Frontal cortex (tissue), 4 donors: ENCODE data around the gene KCNQ1. TPM values are rescaled to one million over a fixed set of nuclear protein-coding genes. Genes with fewer than 3 reads are reported as not detected.

Experiments used
- DNase-seq, 2 donors: peaks; one replicate each; pipeline ENCODE4 v3.0.0; 2012; ENCODE audit warnings: low spot score in 2 of 2
- FAIRE-seq: peaks from 2 replicates; lab custom pipeline; 2012; peaks lifted over from hg19 to GRCh38; lab: Jason Lieb, UNC
- total RNA-seq: library from RNA; depleted of rRNA; stranded (reverse); fragments of >200 nt; gene quantifications from one replicate; pipeline ENCODE4 v1.2.3, GENCODE V29; 2014
- donor health status: control.
- donor health status: control.
- donor health status: control.

Gene KCNQ1
- total RNA-seq, 1 donor from 2014 or later, result under 0.01 TPM

DNA sequence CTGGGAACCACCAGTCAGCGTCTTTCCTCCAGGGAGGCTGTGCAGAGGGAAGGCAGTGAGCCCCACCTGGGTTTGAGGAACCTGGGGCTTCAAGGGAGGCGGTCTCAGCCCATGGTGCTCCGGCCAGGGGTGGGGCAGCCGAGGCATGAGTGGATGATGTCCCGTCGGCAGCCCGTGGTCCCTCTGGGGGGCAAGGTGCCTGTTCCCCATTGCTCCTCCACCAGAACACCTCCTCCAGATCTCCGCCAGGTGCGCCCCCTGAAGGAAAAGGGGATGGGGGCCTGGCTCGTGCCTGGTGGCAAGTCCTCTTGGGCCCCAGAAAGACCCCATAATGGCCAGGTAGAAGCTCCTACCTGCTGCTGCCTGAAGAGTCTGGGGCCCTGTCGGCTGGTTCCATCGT, 94.1 kb downstream of the KCNQ1 start:
- FAIRE-seq, result no peak
- DNase-seq, result no peak

DNA sequence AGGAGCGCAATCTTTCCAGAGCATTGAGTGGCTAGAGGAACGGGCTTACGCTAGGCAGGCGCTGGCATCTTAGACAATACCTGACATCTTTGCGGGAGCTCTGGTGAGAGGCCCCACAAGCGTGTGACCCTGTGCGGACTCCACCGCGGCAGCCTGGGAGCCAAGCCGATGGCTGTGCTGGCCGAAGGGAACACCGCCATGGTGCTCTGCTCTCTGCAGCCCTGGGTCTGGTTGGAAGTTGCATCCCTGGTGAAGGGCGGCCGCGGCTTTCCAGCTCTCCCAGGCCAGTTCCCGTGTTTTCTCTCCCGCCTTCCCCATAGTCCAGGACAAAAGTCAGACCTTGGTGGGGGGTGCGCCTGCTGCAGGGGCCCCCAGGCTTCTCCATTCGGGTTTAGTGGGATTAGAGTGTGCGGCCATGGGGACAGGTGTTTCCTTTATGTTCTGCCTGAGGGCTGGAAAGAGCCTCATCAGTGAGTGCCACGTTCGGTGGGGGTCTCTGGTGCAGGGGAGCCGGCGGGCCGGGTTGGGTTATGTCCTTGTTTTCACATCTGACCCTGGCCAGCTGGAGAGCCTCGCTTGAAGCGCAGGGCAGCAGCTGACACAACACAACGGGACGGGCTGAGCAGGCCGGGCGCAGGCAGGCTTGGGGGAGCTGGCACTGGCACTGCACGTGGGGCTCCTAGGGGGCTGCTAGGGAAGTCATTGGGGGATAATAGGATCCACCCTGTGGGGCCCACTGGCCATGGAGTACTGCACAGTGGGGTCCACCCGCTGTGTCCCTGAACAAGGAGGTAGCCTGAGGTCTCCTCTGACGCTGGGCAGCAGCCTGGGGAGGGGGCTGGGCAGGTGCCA, 94.8 kb downstream of the KCNQ1 start:
- no peak for FAIRE-seq
- DNase-seq, result no peak

DNA sequence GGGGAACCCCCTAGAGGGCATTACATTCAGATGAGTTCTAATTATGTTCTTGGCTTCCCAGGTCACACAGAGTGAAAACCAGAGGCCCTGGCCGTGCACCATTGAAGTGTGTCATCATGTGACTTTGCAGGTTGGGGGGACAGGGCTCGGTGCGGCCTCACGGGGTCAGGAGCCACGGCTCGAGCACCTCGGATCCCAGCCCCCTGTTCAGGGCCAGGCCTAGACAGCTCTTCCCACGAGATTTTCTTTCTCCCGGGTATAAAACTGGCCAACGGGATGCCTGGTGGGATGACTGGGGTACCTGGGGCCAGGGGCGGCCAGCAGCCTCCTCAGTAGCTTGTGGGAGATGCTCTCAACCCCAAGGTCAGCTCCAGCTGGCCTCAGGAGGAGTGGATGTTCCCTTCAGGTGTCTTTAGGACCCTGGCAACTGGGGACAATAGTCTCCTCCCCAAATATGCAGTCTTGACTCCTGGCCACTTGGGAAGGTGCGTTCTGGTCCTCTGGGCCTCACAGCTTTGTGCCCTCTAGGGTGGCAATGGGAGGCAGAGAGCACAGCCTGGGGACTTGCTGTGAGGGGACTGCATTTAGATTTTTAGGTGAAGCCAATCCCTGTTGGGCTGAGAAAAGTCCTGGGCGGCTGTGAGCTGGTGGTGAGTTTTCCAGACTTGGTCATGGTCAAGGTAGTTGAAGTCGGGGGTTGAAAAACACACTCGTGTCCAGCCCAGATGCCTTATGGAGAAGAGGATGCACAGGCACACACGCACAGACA, 95.6 kb downstream of the KCNQ1 start:
- FAIRE-seq (no peak), DNase-seq (no peak)

DNA sequence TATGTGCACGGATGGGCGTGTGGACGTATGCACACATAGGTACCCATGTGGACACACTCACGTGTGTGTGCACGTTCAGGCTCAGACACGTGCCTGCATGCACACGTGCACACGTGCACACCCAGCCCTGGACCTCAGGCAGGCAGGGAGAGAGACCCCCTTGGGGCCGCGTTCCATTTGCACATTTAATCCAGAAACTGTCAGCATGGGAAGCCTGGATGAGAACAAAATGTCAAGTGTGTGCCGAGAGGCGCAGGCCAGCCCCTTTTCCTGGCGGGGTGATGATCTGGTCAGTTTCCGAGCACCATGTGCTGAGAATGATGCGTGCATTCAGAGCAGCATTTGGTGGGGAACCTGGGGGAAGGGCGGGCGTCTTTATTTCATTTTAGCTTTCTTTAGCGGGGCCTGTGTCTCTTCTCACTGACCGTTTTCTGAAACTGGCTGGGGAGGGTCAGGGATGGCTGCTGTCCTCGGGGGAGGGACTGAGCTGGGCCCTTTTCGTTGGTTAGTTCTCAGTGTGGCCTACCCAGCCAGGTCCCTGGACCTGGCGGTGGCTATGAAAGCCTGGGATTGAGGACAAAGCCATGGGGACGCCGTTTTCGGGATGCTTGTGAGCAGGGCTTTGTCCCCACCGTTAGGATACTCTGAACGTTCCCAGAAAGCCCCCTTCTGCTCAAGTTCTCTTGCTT, 96.3 kb downstream of the KCNQ1 start:
- no peak for FAIRE-seq
- no peak for DNase-seq

DNA sequence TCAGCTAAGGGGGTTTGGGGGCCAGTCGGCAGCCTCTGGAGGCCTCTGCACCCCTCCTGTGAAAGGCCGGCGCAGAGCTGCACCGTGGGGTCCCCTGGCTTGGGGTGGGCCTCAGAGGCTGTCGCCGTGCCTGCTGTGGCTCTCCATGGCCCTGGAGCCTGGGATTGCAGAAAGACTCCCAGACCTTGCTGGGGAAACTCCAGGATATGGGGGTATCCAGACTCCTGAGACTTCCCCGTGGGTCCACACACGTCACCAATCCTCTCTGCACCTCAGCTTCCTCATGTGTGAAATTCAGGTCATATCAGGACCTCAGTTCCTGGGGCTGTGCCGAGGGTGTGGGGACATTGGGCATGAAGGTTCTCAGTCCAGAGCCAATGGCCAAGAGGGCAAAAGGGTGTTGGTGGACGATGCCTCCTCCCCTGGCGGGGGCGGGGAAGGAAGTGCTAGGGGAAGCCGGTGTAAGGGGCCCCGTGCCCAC, 97.1 kb downstream of the KCNQ1 start:
- DNase-seq (no peak), FAIRE-seq (no peak)

DNA sequence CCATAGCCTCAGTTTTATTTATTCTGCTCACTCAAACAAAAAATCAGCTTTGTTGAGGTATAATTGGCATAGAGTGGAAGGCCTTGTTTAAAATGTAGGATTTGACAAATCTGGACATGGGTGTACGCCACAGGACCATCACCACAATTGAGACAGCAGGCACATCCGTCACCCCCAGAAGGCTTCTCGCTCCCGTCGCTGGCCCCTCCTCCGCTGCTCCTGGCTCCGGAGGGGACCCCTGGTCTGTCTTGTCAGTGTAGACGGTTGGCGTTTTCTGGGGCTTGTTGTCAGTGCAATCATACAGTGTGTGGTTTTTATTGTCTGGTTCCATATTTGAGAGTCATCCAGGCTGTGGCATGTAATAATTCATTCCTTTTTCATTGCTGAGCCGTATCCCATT, 97.6 kb downstream of the KCNQ1 start:
- no peak for DNase-seq
- no peak for FAIRE-seq

DNA sequence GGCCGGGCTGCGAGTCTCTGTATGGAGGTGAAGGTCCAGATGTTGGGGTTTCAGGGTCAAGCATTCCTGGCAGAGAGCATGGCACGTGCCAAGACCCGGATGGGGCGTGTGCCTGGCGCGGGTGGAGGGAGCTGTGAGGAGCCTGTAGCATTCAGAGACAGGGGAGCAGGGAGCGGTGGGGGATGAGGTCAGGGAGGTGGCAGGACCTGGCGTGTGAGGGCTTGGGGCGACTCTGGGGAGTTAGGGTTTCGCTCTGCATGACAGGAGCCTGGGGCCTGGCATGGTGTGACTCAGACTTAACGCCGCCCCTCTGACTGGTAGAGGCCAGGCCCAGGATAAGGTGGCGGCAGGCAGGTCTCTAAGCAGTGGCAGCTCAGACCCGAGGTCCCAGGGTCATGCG, 103.0 kb downstream of the KCNQ1 start:
- DNase-seq (no peak), FAIRE-seq (no peak)

DNA sequence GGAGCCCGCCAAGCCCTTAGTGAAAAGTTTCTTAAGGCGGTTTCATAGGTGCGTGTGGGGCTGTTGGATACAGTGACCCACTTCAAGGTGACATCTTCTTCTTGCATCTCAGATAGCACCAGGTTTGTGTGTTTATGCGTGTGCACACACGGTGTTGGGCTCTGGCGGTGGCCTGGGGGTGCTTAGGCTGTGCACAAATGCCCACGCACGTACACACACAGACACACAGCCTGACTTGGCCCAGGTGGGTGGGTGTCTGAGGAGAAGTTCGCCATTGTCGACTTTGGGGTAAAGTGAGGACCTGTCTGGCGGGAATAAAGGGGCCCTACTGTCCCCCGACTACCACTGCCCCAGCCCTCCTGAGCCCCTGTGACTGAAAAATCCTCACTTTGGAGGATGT, 103.8 kb downstream of the KCNQ1 start:
- FAIRE-seq, result no peak
- DNase-seq, result no peak

DNA sequence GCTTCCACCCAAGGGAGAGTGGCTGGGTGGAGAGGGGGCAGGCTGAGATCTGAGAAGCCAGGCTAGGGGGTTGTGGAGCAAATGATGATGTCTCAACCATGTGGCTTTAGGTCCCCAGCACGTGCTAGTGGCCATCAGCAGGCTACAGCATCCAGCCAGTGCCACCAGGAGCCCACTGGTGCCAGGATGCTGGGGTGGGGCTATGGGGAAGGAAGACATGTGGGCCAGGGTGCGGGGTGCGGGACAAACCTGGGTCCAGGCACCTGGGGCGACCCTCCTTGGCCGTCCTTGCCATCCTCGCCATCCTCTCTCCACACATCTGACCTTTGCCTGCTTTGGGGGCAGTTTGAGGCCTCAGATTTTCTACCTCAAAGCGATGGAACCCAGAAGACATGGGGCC, 104.3 kb downstream of the KCNQ1 start:
- DNase-seq (no peak), FAIRE-seq (no peak)

DNA sequence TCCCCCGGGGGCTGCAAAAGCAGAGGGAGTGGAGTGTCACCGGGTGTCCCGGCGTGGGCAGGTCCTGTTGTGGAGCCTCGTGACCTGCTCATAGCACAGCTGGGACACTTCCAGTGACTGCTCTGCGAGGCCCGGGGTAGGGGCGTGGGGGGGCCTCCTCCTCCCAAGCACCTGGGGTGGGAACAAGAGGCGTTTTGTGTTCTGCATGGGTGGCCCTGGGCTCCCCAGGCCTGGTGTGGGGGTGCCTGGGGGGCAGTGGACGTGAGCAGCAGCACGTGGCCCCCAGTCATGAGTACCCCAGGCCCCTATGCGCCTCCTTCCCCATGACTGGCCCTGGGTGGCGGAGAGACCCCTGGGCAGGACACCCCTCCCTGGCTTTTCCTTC, 104.7 kb downstream of the KCNQ1 start:
- DNase-seq (no peak), FAIRE-seq (no peak)

DNA sequence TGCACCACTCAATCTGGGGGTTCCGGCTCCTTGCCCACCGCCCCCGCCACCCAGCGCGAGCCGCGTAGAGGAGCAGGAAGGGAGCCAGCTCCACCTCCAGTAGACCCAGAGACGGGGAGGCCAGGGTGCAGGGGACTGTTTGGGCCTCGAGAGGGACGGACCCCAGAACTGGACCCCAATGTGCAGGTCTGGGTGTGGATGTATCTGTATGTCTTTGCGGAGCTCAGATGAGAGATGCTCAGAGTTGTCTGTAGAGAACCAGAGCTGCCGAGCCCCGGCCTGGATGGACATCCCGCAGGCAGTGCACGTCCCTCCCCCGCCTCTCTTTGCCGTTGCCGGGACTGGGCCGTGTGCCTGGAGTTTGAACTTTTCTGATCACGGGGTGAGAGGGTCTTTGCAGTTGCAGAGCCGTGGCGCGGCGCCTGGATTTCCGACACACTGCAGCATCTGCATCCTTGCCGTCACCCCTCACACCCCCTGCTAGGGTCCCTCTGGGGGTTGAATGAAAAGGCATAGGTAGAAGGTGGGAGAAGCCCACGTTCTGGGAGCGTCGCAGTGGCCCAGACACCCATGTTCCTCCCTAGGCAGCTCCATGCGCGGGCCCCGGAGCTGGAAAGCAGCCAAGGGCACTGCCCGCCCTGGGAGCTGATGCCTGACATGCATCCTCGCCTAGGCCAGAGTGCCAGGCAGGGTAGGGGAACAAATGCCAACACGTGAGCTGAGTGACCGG, 105.2 kb downstream of the KCNQ1 start:
- FAIRE-seq (no peak), DNase-seq (peak in 1 of 2 donors; percentile 48)

DNA sequence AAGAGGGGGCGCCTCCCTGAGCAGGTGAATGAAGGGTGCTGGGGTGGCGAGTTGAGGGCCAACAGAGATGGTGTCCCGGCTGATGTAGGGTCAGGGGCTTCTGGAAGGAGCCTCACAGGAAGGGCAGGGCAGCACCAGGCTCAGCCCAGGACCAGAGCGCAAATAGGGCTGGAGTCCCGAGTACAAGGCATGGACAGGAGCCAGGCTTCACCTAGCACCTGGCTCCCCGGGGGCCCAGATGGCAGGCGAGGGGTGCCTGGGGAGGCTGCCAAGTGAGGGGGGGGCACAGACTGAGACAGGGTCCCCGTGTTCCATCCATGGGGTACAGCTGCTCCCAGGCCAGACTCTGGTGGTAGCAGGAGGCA, 105.8 kb downstream of the KCNQ1 start:
- no peak for FAIRE-seq
- no peak for DNase-seq

DNA sequence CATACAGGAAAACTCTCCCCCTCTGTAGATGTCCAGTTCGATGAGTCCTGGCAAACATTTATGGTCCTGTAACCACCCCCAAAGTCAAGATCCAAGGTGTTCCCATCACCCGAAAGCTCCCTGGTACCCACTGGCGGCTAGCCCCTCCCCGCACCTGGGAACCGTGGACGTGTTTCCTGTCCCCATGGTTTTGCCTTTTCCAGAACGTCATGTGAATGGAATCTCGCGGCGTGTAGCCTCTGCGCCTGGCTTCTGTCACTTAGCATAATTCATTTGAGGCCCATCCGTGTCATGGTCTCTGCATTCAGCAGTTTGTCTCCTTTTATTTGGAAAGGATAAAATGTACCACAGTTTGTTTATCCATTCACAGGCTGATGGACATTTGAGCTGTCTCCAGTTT, 106.3 kb downstream of the KCNQ1 start:
- FAIRE-seq (no peak), DNase-seq (no peak)

DNA sequence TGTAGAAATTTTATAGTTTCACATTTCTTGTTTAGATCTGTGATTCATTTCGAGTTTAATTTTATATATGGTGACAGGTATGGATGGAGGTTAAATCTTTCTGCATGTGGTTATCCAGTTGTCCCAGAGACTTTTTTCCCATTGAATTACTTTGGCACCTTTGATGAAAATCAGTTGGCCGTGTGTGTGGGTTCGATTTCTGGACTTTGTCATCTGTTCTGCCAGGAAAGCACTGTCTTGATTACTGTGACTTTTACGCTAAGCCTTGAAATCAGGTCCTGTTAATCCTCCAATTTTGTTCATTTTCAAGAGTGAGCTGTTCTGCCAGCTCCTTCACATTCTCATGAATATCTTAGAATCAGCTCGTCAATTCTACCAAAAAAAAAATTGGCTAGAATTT, 107.4 kb downstream of the KCNQ1 start:
- no peak for FAIRE-seq

DNA sequence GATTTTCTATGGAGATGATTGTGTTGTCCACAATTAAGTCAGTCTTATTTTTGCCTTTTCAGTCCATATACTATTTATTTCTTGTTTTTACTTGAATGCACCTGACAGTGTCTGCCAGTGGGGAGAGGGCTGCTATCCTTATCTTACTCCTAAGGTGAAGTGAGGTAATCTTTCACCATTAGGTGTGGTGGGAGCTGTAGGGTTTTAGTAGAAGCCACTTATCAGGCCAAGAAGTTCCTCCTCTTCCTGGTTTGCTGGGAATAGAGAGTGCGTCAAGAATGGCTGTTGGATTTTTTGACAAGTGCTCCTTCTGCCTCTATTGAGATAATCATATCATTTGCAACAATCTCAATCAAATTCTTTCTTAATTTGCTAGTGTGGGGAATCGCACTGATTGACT, 108.4 kb downstream of the KCNQ1 start:
- FAIRE-seq (no peak), DNase-seq (no peak)

More for the DNA sequence above, 107.4 kb downstream of the KCNQ1 start:
- no peak for DNase-seq

DNA sequence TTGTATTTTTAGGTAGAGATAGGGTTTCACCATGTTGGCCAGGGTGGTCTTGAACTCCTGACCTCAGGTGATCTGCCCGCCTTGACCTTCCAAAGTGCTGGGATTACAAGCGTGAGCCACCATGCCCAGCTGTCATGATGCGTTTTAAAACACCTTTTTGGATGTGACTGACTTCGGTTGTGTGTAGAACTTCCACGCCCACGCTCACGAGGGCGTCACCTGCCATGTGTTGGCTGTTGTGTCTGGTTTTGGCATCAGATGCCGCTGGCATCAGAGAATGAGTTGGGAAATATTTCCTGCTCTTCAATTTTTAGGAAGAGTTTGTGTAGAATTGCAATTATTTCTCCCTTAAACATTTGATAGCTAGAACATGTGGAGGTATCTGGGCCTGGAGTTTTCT, 109.1 kb downstream of the KCNQ1 start:
- FAIRE-seq (no peak), DNase-seq (no peak)

DNA sequence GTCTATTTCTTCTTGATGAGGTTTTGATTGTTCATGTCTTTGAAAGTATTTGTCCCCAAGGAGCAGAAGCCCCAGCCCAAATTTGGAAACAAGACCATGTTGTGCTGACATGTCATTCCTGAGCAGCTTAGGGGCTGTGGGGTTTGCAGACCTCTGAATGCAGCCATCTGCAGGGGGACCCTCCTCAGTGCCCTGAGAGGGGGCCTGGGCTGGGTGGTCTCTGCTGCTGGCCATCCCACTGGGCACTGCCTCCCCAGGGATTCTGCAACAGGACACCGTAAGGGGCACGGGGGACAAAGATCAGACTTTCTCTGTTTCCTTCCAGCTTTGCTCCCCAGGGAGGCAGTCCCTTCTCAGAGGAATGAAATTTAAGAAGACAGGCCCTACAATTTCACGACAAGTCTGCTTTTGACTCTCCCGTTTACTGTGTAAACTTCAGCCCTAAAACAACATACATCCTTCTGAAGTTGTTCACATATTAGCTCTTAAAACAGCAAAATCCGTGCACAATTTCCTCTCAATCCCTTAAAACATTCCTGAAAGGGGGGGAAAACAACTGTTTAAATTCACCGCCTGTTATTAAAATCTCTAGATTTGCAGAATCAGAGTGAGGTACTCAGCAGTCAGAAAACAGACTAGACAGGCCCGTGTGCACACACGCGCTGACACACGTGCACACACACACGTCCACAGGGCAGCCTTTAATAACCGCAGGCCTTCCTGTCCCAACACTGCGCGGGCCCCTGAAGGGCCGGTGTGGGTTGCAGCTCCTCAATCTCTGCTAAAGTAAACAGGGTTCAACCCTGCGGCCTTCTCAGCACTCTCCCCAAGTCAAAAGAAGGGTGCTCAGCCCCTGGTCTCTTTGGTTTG, 109.8 kb downstream of the KCNQ1 start:
- DNase-seq (no peak), FAIRE-seq (no peak)

DNA sequence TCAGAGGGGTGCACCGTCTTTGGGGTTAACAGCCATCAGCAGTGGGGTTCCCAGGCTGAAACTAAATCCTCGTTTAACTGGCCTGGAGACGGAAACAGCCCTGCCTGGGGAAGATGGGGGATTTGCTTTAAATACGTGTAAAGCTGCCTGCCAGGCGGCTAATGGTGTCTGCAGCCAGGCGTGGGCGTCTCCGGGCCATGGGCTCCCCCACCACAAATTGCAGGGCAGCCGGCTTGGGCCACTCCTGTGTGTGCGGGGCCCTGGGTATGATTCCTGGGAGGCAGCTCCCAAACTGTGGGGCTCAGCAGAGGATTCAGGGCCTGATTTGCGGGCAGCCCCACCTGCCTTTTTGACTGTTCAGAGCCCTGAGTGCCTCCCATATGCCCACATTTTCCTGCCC, 110.5 kb downstream of the KCNQ1 start:
- no peak for DNase-seq
- FAIRE-seq, result no peak

DNA sequence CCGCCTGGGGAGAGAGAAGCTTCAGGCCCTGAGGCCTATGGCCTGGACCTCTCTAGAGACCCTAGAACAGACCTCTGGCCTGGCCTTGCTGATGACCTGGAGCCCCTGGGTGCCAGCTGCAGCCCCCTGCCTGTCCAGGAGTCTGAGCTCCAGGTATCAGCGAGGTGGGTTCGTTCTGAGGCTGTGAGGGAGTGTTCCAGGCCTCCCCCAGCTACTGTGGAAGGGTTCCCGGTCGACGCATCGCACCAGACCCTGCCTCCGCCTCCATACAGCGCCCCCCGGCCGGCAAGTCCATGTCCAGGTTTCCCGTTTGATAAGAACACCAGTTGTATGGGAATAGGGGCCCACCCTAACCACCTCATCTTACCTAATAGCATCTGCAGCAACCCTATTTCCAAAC, 111.1 kb downstream of the KCNQ1 start:
- no peak for FAIRE-seq

More for the DNA sequence above, 111.1 kb downstream of the KCNQ1 start:
- no peak for DNase-seq
